GM12864 (cell line): ENCODE results near the gene TPK1.

ENCODE experiments used
- DNase-seq: peaks from one replicate; pipeline ENCODE4 v3.0.0-alpha.2; 2011; ENCODE audit warnings: low read depth
- H3K4me3 ChIP-seq: 2 replicates; pipeline ENCODE4 v1.5.1; 2011; ENCODE audit warnings: mild to moderate bottlenecking, low read depth, low read length, control low read depth
- CTCF ChIP-seq: IDR thresholded peaks from 2 replicates; pipeline ENCODE4 v1.5.1; 2011; ENCODE audit warnings: low read depth, mild to moderate bottlenecking, moderate library complexity, low read length, control low read depth, inconsistent platforms; ENCODE audit errors: missing control alignments

The TPK1 gene

DNA sequence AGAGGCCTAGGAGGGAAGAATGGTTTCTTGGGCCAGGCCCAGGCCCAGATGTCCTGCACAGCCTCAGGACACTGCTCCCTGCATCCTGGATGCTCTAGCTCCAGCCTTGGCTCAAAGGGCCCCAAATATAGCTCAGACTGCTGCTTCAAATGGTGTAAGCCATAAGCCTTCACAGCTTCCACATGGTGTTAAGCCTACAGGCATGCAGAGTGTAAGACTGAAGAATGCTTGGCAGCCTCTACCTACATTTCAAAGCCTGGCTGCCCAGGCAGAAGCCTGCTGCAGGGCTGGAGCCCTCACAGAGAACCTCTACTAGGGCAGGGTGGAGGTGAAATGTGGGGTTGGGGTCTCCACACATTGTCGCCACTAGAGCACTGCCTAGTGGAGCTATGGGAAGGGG, 118.1 kb downstream of the TPK1 start:
- no peak overlapping the region for H3K4me3 ChIP-seq
- no peak for TF ChIP-seq CTCF
- DNase-seq = no peak

DNA sequence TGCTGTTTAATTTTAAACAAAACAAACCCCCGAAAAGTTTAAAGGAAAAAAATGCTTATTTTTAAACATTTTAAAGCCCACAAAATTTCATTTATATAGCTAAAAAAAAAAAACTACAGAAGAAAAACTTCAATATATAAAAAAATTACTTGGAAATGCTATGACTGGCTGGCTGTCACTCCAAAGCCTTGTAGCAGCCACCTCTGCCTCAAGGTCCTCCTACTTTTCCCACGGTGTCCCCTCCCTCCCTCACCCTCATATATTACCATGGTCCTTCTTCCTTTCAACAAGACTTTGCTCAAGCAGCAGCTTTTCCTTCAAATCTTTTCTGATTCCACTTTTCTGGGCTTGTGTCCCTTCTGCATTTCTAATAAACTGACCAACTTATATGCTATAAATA, 122.0 kb downstream of the TPK1 start:
- no peak for DNase-seq
- TF ChIP-seq CTCF = no peak
- H3K4me3 ChIP-seq = no peak overlapping the region

DNA sequence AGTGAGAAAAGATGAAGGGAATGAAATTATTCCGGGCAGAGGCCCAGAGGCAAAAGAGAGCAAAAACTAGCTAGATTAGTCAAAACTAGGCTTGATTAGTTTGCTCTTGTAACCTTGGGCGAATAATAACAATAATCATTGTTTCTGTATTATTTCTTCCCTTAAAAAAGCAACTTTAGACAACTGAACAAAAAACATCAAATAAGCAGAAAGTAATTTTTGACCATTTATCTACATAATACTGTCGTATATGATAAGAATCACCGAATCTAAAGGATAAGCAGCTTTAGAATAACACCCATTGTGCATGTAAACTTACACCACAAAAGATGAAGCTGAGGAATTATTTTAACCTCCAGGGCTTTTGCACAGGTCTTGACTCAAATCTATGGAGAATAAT, 125.1 kb downstream of the TPK1 start:
- no peak for DNase-seq
- H3K4me3 ChIP-seq = no peak overlapping the region
- TF ChIP-seq CTCF = no peak

- no peak for DNase-seq
- no peak overlapping the region for H3K4me3 ChIP-seq
- TF ChIP-seq CTCF = no peak
Measured at GRCh38 chr7:144709066-144709465, 126.8 kb downstream of the TPK1 start.

DNA sequence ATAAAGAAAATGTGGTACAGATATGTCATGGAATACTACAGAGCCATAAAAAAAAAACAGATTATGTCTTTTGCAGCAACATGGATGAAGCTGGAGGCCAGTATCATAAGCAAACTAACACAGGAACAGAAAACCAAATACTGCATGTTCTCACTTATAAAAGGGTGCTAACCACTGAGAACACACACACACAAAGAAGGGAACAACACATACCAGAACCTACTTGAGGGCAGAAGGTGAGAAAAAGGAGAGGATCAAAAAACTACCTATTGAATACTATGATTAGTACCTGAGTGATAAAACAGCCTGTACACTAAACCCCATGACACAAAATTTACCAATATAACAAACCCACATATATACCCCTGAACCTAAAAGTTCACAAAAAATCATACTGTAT, 144.6 kb downstream of the TPK1 start:
- TF ChIP-seq CTCF = no peak
- DNase-seq = no peak
- H3K4me3 ChIP-seq = no peak overlapping the region

DNA sequence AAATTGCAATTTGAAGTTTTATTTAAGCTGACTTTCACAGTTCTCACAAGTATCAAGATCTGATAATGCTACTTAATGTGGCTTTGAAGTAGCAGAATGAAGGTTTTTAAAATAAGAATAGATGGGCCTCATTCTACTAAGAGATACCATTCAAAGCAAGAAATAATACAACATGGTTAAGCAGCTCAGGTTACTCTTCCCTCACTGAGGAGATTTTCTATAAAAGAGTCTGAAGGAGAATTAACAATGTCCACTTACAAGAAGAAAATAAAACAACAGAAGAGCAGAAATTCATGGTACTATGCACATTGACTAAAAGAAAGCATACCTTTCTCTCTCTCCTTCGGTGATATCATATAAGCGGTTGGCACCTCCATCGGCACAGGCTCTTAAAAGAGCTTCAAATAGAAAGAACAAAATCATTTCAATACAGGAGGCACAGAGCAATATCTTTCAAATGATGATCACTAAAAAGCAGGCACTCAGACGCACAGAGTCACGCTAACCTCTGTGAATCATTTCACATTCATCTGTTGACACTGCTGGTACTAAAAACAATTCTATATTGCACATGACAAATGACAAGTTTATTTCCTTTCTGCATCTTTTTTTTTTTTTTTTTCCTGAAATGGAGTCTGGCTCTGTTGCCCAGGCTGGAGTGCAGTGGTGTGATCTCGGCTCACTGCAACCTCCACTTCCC, 153.1 kb downstream of the TPK1 start:
- no peak for TF ChIP-seq CTCF
- no peak overlapping the region for H3K4me3 ChIP-seq

DNA sequence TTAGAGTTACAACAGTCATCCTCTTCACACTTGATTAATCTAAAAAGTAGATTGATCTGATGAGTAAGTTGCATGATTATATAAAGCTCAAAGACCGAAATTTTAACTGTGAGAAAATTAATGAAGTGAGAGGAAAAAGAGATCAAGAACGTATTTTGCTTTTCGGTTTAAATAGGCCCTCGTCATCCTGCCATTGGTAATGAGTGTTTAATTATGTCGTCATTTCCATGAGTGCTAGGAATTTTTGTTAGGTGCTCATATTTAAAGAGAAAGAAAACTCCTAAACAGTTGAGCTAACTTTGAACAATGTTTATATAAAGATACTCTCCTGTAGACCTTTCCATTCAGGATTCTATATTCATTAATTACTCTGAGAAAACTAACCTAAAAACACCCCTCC, 159.4 kb downstream of the TPK1 start:
- no peak for TF ChIP-seq CTCF
- no peak overlapping the region for H3K4me3 ChIP-seq
- DNase-seq = no peak

More for the DNA sequence above, 153.1 kb downstream of the TPK1 start:
- no peak for DNase-seq
